Right lobe of liver (tissue), 6 donors: ENCODE measurements around the gene POU4F2. TPM values are rescaled to one million over a fixed set of nuclear protein-coding genes. Genes with fewer than 3 reads are reported as not detected.
"Not testable (repeated sequence)": the region's sequence is repeated elsewhere in the genome, so short reads cannot be mapped to it uniquely, and the experiment has no call there.

ENCODE experiments used
- ATAC-seq, 4 donors: fragments of 200-7000 bp; cut with Tn5 transposase; one replicate each; pipeline ENCODE4 v1.9.1; 2020; ENCODE audit warnings: mild to moderate bottlenecking in 4 of 4, moderate library complexity in 4 of 4
- DNase-seq, 3 donors: peaks; one replicate each; pipeline ENCODE4 v3.0.0-alpha.2; 2020
- H3K27ac ChIP-seq, 3 donors: fragments of 200-600 bp; one replicate each; pipeline ENCODE4 v1.8.0; 2022
- H3K27me3 ChIP-seq, 2 donors: fragments of 200-600 bp; one replicate each; pipeline ENCODE4 v1.8.0; 2022
- H3K36me3 ChIP-seq, 4 donors: fragments of 200-600 bp; sonication (generic) in 1 of 4; one replicate each; pipeline versions ENCODE4 v1.5.1 to v1.8.0; 2017 to 2022; ENCODE audit warnings: control low read depth in 1 of 4
- H3K4me1 ChIP-seq, 4 donors: fragments of 200-600 bp; sonication (generic) in 1 of 4; one replicate each; pipeline versions ENCODE4 v1.5.1 to v1.8.0; 2017 to 2022; ENCODE audit warnings: control low read depth in 1 of 4
- H3K4me3 ChIP-seq, 3 donors: fragments of 200-600 bp; one replicate each; pipeline ENCODE4 v1.8.0; 2022
- H3K9me3 ChIP-seq, 4 donors: fragments of 200-600 bp; sonication (generic) in 1 of 4; one replicate each; pipeline versions ENCODE4 v1.5.1 to v1.8.0; 2017 to 2022; ENCODE audit warnings: control low read depth in 1 of 4
- CTCF ChIP-seq, 4 donors: fragments of 200-600 bp in 3 of 4; fragments of 450-650 bp in 1 of 4; IDR thresholded peaks; one replicate each; pipeline versions ENCODE4 v1.5.1 to v1.8.0; 2016 to 2022; ENCODE audit warnings: antibody characterized with exemption in 4 of 4, mild to moderate bottlenecking in 2 of 4
- POLR2A ChIP-seq: fragments of 450-650 bp; IDR thresholded peaks from one replicate; pipeline ENCODE4 v1.6.1; 2017; ENCODE audit warnings: antibody characterized with exemption, mild to moderate bottlenecking
- WGBS: methylation state at CpG from one replicate; pipeline ENCODE4 v1.1.6; 2018; ENCODE audit warnings: low coverage, low lambda C conversion rate; ENCODE audit not compliant: insufficient coverage; ENCODE audit errors: missing lambda C conversion rate; 5-methylcytosine and 5-hydroxymethylcytosine counted together
- intact Hi-C, 2 donors: fragments of 100-400 bp; cut with DNase I; formaldehyde crosslinking; loops; one replicate each; pipeline versions ENCODE4 v1.11.2 to v1.14.1; 2022
- total RNA-seq, 6 experiments: library from RNA; depleted of rRNA in 2 of 6; stranded (reverse); fragments of >200 nt in 2 of 6; fragmentation: NEBNext Ultra II Directional in 3 of 6; extraction: Animal tissue kit (Norgen Biotek cat#: 25700) in 3 of 6; gene quantifications; one replicate each; pipeline versions ENCODE4 v1.1.0 to v1.2.4, GENCODE V29; 2016 to 2023
- donor health status: DM: no; HTN: yes; CAD: no.
- donor health status: DM: no; HTN: no; CAD: no.
- donor health status: DM: no; HTN: no; CAD: no.
- donor health status: DM: no; HTN: yes; CAD: no.
- donor health status: DM: no; HTN: yes; CAD: no.

The POU4F2 gene
- total RNA-seq, 6 experiments from 2014 or later = not detected

GRCh38 chr4:146661367-146661766 lies 22.7 kb downstream of the POU4F2 start:
- no peak for ATAC-seq
- 45% methylated on average over 4 of the region's 4 CpGs for WGBS
- intact Hi-C loops = no loop called here

GRCh38 chr4:146663968-146664311 lies 25.2 kb downstream of the POU4F2 start:
- H3K27me3 ChIP-seq, H3K27ac ChIP-seq, H3K36me3 ChIP-seq, H3K9me3 ChIP-seq, H3K4me3 ChIP-seq, ATAC-seq, H3K4me1 ChIP-seq, intact Hi-C loops, DNase-seq: not testable (repeated sequence)
- 47% methylated on average over 2 of the region's 6 CpGs for WGBS

More at GRCh38 chr4:146661367-146661766, 22.7 kb downstream of the POU4F2 start:
- Histone ChIP-seq H3K4me3 (no peak overlapping the region), H3K4me1 (no peaks in the 10 kb centered on the region), H3K27me3 (no peaks in the 10 kb centered on the region), H3K36me3 (no peaks in the 10 kb centered on the region), H3K9me3 (no peaks in the 10 kb centered on the region), H3K27ac (no peak overlapping the region)
- TF ChIP-seq CTCF (IDR thresholded peaks at IDR 0.05) (no peak), POLR2A (no peak)
- no peak for DNase-seq

GRCh38 chr4:146674829-146675570 lies 36.3 kb downstream of the POU4F2 start:
- ATAC-seq (no peak), DNase-seq (no peak)
- Histone ChIP-seq H3K27me3 (no peaks in the 10 kb centered on the region), H3K4me3 (no peak overlapping the region), H3K36me3 (no peaks in the 10 kb centered on the region), H3K4me1 (no peaks in the 10 kb centered on the region), H3K27ac (no peak overlapping the region), H3K9me3 (no peaks in the 10 kb centered on the region)
- 48% methylated on average over 2 of the region's 2 CpGs for WGBS
- intact Hi-C loops = no loop called here
- TF ChIP-seq POLR2A = no peak
- no peak for TF ChIP-seq CTCF (IDR thresholded peaks at IDR 0.05)

Other genes starting within 250 kb of the POU4F2 start
- gene SLC10A7, start 117.0 kb upstream of the POU4F2 start, total RNA-seq = 10 to 100 TPM in 3 of 6 experiments, 1 to 10 TPM in 3; 6.3 to 13.5 (median 9.5) TPM